ENCODE results near the gene AICDA. TPM values are rescaled to one million over a fixed set of nuclear protein-coding genes. Genes with fewer than 3 reads are reported as not detected.

The AICDA gene
- not detected in 2 replicates for total RNA-seq

DNA sequence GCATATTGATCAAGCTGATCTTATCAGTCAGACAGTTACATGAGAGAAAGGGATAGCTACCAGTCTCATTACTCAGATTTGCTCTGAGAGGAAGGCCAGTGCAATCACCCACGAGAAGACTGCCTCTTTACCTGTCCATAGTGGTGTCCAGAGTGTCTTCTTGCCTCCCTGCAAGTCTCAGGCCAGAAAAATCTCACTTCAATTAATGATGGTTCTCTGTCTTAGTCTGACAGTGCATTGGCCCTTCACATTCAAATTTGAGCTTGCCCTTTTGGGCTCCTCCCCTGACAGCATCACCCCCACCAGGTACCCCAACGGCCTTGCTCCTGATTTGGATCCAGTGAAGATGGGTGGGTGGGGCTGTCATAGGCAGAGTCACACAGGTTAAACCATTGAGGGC lies at the start of gene AICDA:
TSS of gene AICDA (minus strand) at position 231 of the 400 bp plus-strand sequence. CDS start at position 139, 92 bp downstream.

Small RNA genes lying within 50 kb of the gene (small RNA-seq; reads per million reads assigned to genes)
- gene RF00019: not detected
- gene RF00564: not detected

Other genes with a start within 250 kb of the AICDA start
- not detected in 2 replicates for gene CLEC6A, start 156.9 kb downstream of the AICDA start, total RNA-seq
- not detected in 2 replicates for gene CLEC4D, start 99.4 kb downstream of the AICDA start, total RNA-seq
- not detected in 2 replicates for gene CLEC4E, start 72.0 kb downstream of the AICDA start, total RNA-seq
- gene MFAP5, start 50.0 kb upstream of the AICDA start, total RNA-seq: 0.13 TPM in 1 of 2 replicates, not detected in the other
- gene RIMKLB, start 85.1 kb upstream of the AICDA start, total RNA-seq: 77.1 and 105 TPM in 2 replicates
- gene A2ML1, start 209.8 kb upstream of the AICDA start, total RNA-seq: not detected in 2 replicates

Measured in thoracic aorta endothelial cell (primary cell).